GM19452 (cell line): ENCODE measurements around the gene DCTN4.

Source experiments
- ATAC-seq: cut with Tn5 transposase; IDR thresholded peaks from one replicate; pipeline ENCODE4 v1.9.1; 2021; ENCODE audit not compliant: unreplicated experiment

DCTN4 gene

DNA sequence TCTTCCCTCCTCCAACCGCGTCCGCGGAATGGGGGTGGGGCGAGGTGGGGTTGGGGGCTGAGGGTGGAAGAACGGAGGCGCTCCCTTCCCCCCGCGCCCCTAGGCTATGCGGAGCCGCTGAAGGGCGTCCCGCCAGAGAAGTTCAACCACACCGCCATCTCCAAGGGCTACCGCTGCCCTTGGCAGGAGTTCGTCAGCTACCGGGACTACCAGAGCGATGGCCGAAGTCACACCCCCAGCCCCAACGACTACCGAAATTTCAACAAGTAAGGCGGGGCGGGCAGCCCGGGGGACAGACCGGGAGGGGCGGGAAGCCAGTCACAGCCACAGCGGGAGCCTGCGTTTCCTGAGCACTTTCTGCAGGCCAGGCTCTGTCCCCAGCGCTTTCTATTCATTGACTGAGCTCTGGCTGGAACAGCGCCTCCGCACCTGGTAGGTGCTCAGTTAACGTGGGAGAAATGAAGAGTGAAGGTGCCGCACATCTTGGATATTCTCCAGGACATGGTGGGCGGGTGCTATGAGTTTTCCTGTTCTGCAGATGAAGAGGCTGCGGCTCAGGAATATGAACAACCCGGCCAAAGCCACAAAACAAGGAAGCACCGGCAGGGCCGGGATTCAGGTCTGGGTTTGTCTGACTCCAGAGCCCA, 86.5 kb downstream of the DCTN4 start:
- no peak for ATAC-seq

DNA sequence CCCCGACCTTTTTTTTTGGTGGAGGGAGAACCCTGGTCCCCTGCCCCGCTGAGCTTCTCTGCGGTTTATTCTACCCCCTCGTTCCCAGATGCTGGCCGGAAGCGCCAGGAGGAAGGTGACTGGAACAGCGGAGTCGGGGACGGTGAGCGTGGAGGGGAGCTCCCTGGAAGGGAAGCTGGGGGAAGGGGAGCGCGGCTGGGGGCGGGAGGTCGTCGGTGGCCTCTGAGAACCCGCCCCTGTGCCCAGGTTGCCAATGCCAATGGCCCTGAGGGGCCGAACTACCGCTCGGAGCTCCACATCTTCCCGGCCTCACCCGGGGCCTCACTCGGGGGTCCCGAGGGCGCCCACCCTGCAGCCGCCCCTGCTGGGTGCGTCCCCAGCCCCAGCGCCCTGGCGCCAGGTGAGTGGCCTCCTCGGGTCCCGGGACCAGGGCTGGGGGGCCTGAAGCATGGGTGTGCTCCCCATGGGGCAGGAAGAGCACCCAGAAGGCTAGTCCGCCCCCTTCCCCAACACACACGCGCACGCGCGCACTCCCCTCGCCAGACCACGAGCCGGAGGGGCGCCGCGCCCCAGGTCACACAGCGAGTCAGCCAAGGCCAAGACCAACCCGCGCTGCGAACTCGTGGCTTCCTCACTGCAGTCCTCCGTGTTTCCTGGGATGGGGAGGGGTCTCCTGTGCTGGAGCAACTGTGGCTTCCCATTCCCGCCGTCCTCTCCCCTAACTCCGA, 87.1 kb downstream of the DCTN4 start:
- no peak for ATAC-seq

- ATAC-seq = no peak
Observed at GRCh38 chr5:150670948-150671310, 87.9 kb downstream of the DCTN4 start.

GRCh38 chr5:150670275-150670947, 88.4 kb downstream of the DCTN4 start:
- ATAC-seq = no peak

GRCh38 chr5:150665044-150665443, 93.8 kb downstream of the DCTN4 start:
- no peak for ATAC-seq

DNA sequence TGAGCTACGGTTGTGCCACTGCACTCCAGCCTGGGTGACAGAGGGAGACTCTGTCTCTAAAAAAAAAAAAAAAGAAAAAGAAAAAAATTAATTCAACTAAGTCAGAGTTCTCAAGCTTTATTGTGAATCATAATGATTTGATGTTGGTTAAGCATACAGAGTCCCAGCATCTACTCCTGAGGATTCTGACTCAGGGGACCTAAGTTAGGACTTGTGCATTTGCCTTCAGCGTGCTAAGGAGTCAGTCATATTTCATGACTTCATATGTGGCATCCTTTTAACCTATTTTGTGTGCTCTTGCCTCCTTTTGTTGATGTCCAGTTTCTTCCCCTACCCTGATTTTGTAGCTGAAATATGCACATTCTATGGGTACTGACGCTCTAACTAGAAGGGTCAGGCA, 94.9 kb downstream of the DCTN4 start:
- no peak for ATAC-seq

- no peak for ATAC-seq
Observed at GRCh38 chr5:150662731-150663516, 95.9 kb downstream of the DCTN4 start.

GRCh38 chr5:150661821-150662596, 96.8 kb downstream of the DCTN4 start:
- ATAC-seq = no peak

- ATAC-seq = no peak
Observed at GRCh38 chr5:150661086-150661485, 97.7 kb downstream of the DCTN4 start, which contains the start of gene MYOZ3. MYOZ3 (plus strand) TSS chr5:150661251; CDS start chr5:150662942, 1,691 bp downstream.

DNA sequence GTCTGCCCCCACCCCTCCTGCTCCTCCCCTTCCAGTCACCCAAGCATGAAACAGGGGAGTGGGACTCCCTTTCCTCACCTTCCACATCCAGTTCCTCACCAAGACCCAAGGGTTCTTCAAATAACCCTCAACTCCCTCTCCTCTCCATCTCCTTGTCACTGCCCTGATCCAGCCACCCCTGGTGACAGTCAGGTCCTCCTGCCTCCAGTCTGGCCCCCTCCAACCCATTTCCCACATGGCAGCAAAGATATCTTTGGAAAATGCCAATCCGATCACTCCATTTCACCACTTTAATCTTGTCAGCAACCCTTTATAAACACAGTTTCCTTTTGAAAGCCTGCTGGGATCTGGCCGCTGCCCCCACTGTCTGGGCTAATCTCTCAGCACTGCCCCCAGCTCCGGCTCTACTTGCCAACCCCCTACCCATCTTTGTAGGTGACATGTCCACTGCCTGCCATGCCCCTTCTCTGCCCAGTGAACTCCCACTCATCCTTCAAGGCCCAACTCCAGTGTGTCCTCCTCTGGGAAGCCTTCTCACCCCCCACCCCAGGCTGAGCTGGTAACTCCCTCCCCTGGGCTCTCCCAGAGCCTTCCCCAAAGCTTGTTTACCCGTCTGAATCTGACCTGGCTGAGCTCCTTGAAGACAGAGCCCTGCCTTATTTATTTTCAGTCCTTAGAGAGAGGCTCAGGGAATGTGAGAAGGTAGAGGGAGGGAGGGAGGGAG, 98.5 kb downstream of the DCTN4 start:
- ATAC-seq = no peak

GRCh38 chr5:150659360-150660107, 99.3 kb downstream of the DCTN4 start:
- ATAC-seq = no peak

DNA sequence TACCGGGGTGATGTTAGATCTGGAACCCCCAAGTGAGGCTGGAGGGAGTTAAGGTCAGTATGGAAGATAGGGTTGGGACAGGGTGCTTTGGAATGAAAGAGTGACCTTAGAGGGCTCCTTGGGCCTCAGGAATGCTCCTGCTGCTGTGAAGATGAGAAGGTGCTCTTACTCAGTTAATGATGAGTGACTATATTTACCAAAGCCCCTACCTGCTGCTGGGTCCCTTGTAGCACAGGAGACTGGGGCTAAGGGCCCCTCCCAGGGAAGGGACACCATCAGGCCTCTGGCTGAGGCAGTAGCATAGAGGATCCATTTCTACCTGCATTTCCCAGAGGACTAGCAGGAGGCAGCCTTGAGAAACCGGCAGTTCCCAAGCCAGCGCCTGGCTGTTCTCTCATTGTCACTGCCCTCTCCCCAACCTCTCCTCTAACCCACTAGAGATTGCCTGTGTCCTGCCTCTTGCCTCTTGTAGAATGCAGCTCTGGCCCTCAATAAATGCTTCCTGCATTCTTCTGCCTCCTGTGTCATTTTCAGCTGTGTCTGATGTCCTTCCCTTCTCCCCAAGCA, 100.0 kb downstream of the DCTN4 start:
- no peak for ATAC-seq
